H1 (cell line): ENCODE measurements around the gene AFAP1L1. TPM values are rescaled to one million over a fixed set of nuclear protein-coding genes. Genes with fewer than 3 reads are reported as not detected.

ENCODE experiments used
- CTCF ChIA-PET: fragments of 300-600 bp; sonication (Branson Sonifier 250); formaldehyde crosslinking; loops from one replicate; lab custom pipeline; 2021; ENCODE audit not compliant: partially characterized antibody; lab: Charles Lee
- POLR2A ChIA-PET: fragments of 300-600 bp; sonication (Branson Sonifier 250); formaldehyde crosslinking; loops from one replicate; lab custom pipeline; 2021; ENCODE audit warnings: inconsistent platforms; ENCODE audit not compliant: partially characterized antibody; lab: Charles Lee
- DNase-seq, 2 experiments: peaks; one replicate each; pipeline versions ENCODE4 v3.0.0 to v3.0.0-alpha.2; 2010 to 2022; ENCODE audit warnings: low spot score in 2 of 2, low read depth in 1 of 2, mixed read lengths in 1 of 2
- FAIRE-seq: peaks from 2 replicates; lab custom pipeline; 2011; peaks lifted over from hg19 to GRCh38; lab: Jason Lieb, UNC
- H2AFZ ChIP-seq: 2 replicates; pipeline ENCODE4 v1.8.1; 2012; ENCODE audit warnings: low read length, inconsistent platforms
- H2AK5ac ChIP-seq: 2 replicates; pipeline ENCODE4 v1.6.1; 2013; ENCODE audit warnings: low read depth, low read length
- H2BK120ac ChIP-seq: replicated peaks from 2 replicates; pipeline ENCODE3; 2013; ENCODE audit warnings: low read depth, low read length, inconsistent platforms
- H2BK12ac ChIP-seq: 2 replicates; pipeline ENCODE4 v1.6.1; 2013; ENCODE audit warnings: low read depth, low read length
- H2BK15ac ChIP-seq: 2 replicates; pipeline ENCODE4 v1.6.1; 2013; ENCODE audit warnings: low read length
- H2BK20ac ChIP-seq: 2 replicates; pipeline ENCODE4 v1.6.1; 2013; ENCODE audit warnings: low read length
- H2BK5ac ChIP-seq: 2 replicates; pipeline ENCODE4 v1.6.1; 2013; ENCODE audit warnings: low read depth, low read length
- H3K14ac ChIP-seq: 2 replicates; pipeline ENCODE4 v1.6.1; 2013; ENCODE audit warnings: inconsistent platforms; ENCODE audit not compliant: insufficient read length
- H3K18ac ChIP-seq: 2 replicates; pipeline ENCODE4 v1.6.1; 2013; ENCODE audit warnings: low read length; ENCODE audit errors: extremely low read depth
- H3K23ac ChIP-seq: 2 replicates; pipeline ENCODE4 v1.6.1; 2013; ENCODE audit warnings: inconsistent platforms; ENCODE audit not compliant: insufficient read length
- H3K23me2 ChIP-seq: 2 replicates; pipeline ENCODE4 v1.6.1; 2013; ENCODE audit warnings: low read depth, low read length
- H3K27ac ChIP-seq: 2 replicates; pipeline ENCODE4 v1.6.1; 2011; ENCODE audit warnings: low read depth, low read length, inconsistent platforms
- H3K27me3 ChIP-seq, 4 experiments: replicated peaks in 1 of 4; 1 replicate in 1 of 4; 2 replicates in 3 of 4; pipeline versions ENCODE4 v1.6.1 to v1.8.1; 2011 to 2013; ENCODE audit warnings: low read length in 3 of 4, mild to moderate bottlenecking in 3 of 4, inconsistent platforms in 2 of 4, mixed read lengths in 2 of 4, moderate library complexity in 1 of 4; ENCODE audit not compliant: control insufficient read depth in 3 of 4, insufficient read depth in 3 of 4; ENCODE audit errors: extremely low read depth in 1 of 4
- H3K36me3 ChIP-seq, 4 experiments: 2 replicates each; pipeline versions ENCODE4 v1.6.1 to v1.8.1; 2011 to 2013; ENCODE audit warnings: mild to moderate bottlenecking in 4 of 4, low read length in 3 of 4, moderate library complexity in 2 of 4, control low read depth in 1 of 4, inconsistent platforms in 1 of 4; ENCODE audit not compliant: insufficient read depth in 4 of 4, control insufficient read depth in 2 of 4
- H3K4ac ChIP-seq: replicated peaks from 2 replicates; pipeline ENCODE3; 2013; ENCODE audit warnings: low read length, low read depth, mixed read lengths, inconsistent platforms; ENCODE audit not compliant: insufficient read length
- H3K4me1 ChIP-seq, 4 experiments: replicated peaks in 1 of 4; 1 replicate in 1 of 4; 2 replicates in 3 of 4; pipeline versions ENCODE4 v1.6.1 to v1.8.1; 2011 to 2013; ENCODE audit warnings: low read length in 3 of 4, inconsistent platforms in 2 of 4, mixed read lengths in 1 of 4; ENCODE audit not compliant: insufficient read depth in 4 of 4, control insufficient read depth in 3 of 4
- H3K4me2 ChIP-seq, 2 experiments: 2 replicates each; pipeline versions ENCODE4 v1.6.1 to v1.8.1; 2011 to 2013; ENCODE audit warnings: low read depth in 2 of 2, low read length in 2 of 2, control low read depth in 1 of 2, inconsistent platforms in 1 of 2, mild to moderate bottlenecking in 1 of 2; ENCODE audit not compliant: insufficient read depth in 1 of 2
- H3K4me3 ChIP-seq, 4 experiments: fragments of 200-600, 300-600 bp in 1 of 4; sonication (generic), shearing (Covaris generic), sonication (Bioruptor Twin) in 1 of 4; 2 replicates each; pipeline versions ENCODE4 v1.5.1 to v1.8.1; 2011 to 2016; ENCODE audit warnings: low read length in 4 of 4, low read depth in 3 of 4, control low read depth in 2 of 4, inconsistent platforms in 2 of 4, mild to moderate bottlenecking in 2 of 4, mixed read lengths in 1 of 4, moderate library complexity in 1 of 4; ENCODE audit not compliant: insufficient read depth in 2 of 4; ENCODE audit errors: extremely low read depth in 1 of 4
- H3K56ac ChIP-seq: replicated peaks from 2 replicates; pipeline ENCODE3; 2013; ENCODE audit warnings: low read depth, mild to moderate bottlenecking, mixed read lengths, low read length, inconsistent platforms; ENCODE audit not compliant: insufficient read length
- H3K79me1 ChIP-seq: 2 replicates; pipeline ENCODE4 v1.6.1; 2013; ENCODE audit warnings: low read depth, low read length, control low read depth
- H3K79me2 ChIP-seq, 2 experiments: 2 replicates each; pipeline versions ENCODE4 v1.6.1 to v1.8.1; 2012 to 2013; ENCODE audit warnings: low read length in 2 of 2, mild to moderate bottlenecking in 2 of 2, inconsistent platforms in 1 of 2; ENCODE audit not compliant: insufficient read depth in 2 of 2, control insufficient read depth in 1 of 2
- H3K9ac ChIP-seq, 4 experiments: replicated peaks in 1 of 4; 1 replicate in 1 of 4; 2 replicates in 3 of 4; pipeline versions ENCODE4 v1.6.1 to v1.8.1; 2011 to 2013; ENCODE audit warnings: low read depth in 3 of 4, low read length in 3 of 4, control low read depth in 2 of 4, mild to moderate bottlenecking in 2 of 4, moderate library complexity in 2 of 4, inconsistent platforms in 1 of 4; ENCODE audit errors: extremely low read depth in 1 of 4
- H3K9me3 ChIP-seq, 2 experiments: 2 replicates each; pipeline versions ENCODE4 v1.6.1 to v1.8.1; 2012 to 2013; ENCODE audit warnings: mild to moderate bottlenecking in 2 of 2, moderate library complexity in 2 of 2, control low read depth in 1 of 2, inconsistent platforms in 1 of 2, low read depth in 1 of 2, low read length in 1 of 2, mixed read lengths in 1 of 2; ENCODE audit not compliant: insufficient read depth in 2 of 2
- H4K20me1 ChIP-seq, 2 experiments: replicated peaks in 1 of 2; 2 replicates each; pipeline versions ENCODE3 to v1.8.1; 2011 to 2013; ENCODE audit warnings: inconsistent platforms in 2 of 2, low read length in 2 of 2, mild to moderate bottlenecking in 1 of 2; ENCODE audit not compliant: insufficient read depth in 2 of 2, control insufficient read depth in 1 of 2
- H4K5ac ChIP-seq: 2 replicates; pipeline ENCODE4 v1.6.1; 2013; ENCODE audit warnings: low read length, low read depth, mixed read lengths, inconsistent platforms; ENCODE audit not compliant: insufficient read length
- H4K8ac ChIP-seq: 2 replicates; pipeline ENCODE4 v1.8.0; 2013; ENCODE audit warnings: mild to moderate bottlenecking, moderate library complexity, low read length, inconsistent platforms; ENCODE audit not compliant: insufficient read depth; ENCODE audit errors: extremely low read depth
- H4K91ac ChIP-seq: replicated peaks from 2 replicates; pipeline ENCODE3; 2013; ENCODE audit warnings: low read length, mixed read lengths, inconsistent platforms; ENCODE audit not compliant: insufficient read length
- BCL11A ChIP-seq, 2 experiments: IDR thresholded peaks; one replicate each; pipeline ENCODE4 v1.6.1; 2011; ENCODE audit warnings: low read depth in 2 of 2, low read length in 2 of 2, mild to moderate bottlenecking in 2 of 2
- EGR1 ChIP-seq: IDR thresholded peaks from 2 replicates; pipeline ENCODE4 v1.6.1; 2011; ENCODE audit warnings: low read depth, low read length, borderline replicate concordance
- EZH2 ChIP-seq: fragments of 200-600 bp; sonication (generic); IDR thresholded peaks from 2 replicates; pipeline ENCODE4 v1.7.1; 2012; ENCODE audit warnings: low read depth, mild to moderate bottlenecking, moderate library complexity, low read length, inconsistent platforms; ENCODE audit not compliant: severe bottlenecking
- FOSL1 ChIP-seq: IDR thresholded peaks from 2 replicates; pipeline ENCODE4 v1.6.1; 2011; ENCODE audit warnings: mild to moderate bottlenecking, low read depth, low read length, moderate library complexity; ENCODE audit not compliant: insufficient read depth
- KDM4A ChIP-seq: IDR thresholded peaks from one replicate; pipeline ENCODE4 v1.7.1; 2012; ENCODE audit warnings: low read depth, mild to moderate bottlenecking, moderate library complexity, low read length, inconsistent platforms; ENCODE audit not compliant: severe bottlenecking
- WGBS, 2 experiments: shearing (Covaris generic) in 1 of 2; methylation state at CpG; one replicate each; pipeline versions ENCODE4 v1.1.6 to v1.1.7; 2013 to 2015; ENCODE audit warnings: low lambda C conversion rate in 2 of 2, mixed read lengths in 2 of 2, inconsistent platforms in 1 of 2, low coverage in 1 of 2, missing lambda C conversion rate in 1 of 2; ENCODE audit not compliant: insufficient replicate concordance in 2 of 2, insufficient coverage in 1 of 2, insufficient read length in 1 of 2; ENCODE audit errors: extremely low coverage in 1 of 2, missing lambda C conversion rate in 1 of 2; 5-methylcytosine and 5-hydroxymethylcytosine counted together
- polyA plus RNA-seq, 7 experiments: library from polyadenylated mRNA; depleted of rRNA in 3 of 7; stranded (reverse) in 5 of 7; unstranded in 2 of 7; fragments of >200 nt in 5 of 7; fragments of 200-250 nt in 2 of 7; gene quantifications; 1 replicate in 5 of 7; 2 replicates in 1 of 7; 4 replicates in 1 of 7; pipeline versions ENCODE4 v1.2.1 to v1.2.3, GENCODE V29; 2011 to 2013; ENCODE audit warnings: missing spikeins in 2 of 7, mixed read lengths in 2 of 7
- total RNA-seq: library from RNA; stranded (reverse); fragmentation: NEBNext Ultra II Directional; extraction: Animal tissue kit (Norgen Biotek cat#: 25700); gene quantifications from 2 replicates; pipeline ENCODE4 v1.2.1, GENCODE V29; 2021
- TF ChIP-seq, protein P1 (sequence below): IDR thresholded peaks from 2 replicates; pipeline ENCODE4 v1.6.1; 2012; ENCODE audit warnings: inconsistent platforms

The AFAP1L1 gene
- total and polyA plus RNA-seq, 2 of the 8 experiments (the other 6 are each of a cell fraction or from before 2014, with no cell fraction given): 0.79 to 4.7 TPM

- WGBS, 2 experiments: 91% methylated on average over 4 of the region's 4 CpGs; no CpG with 5 or more reads in 1 of the 2 experiments
- ChIA-PET CTCF (interaction anchor here (2.5 kb wide), 1 partner anchor 8 kb away, joined by 10 read pairs; no protein-coding TSS in a partner anchor), POLR2A (no interaction called here)
- Histone ChIP-seq H4K5ac (no peak overlapping the region), H3K79me2 (no peaks in the 10 kb centered on the region), H3K27me3 (no peaks in the 10 kb centered on the region), H2AFZ (no peak overlapping the region), H3K56ac (no peak overlapping the region), H3K36me3 (no peaks in the 10 kb centered on the region), H2BK15ac (no peak overlapping the region), H4K20me1 (no peaks in the 10 kb centered on the region), H3K23ac (no peak overlapping the region), H2AK5ac (no peak overlapping the region), H3K27ac (no peak overlapping the region)
- no peak for DNase-seq
- TF ChIP-seq FOSL1: no peak
- TF ChIP-seq BCL11A (IDR thresholded peaks at IDR 0.05; ENCODE audit: low read depth in 2 of 2, low read length in 2 of 2): no peak
- TF ChIP-seq EGR1: no peak
- TF ChIP-seq KDM4A: no peak
- TF ChIP-seq, protein P1, sequence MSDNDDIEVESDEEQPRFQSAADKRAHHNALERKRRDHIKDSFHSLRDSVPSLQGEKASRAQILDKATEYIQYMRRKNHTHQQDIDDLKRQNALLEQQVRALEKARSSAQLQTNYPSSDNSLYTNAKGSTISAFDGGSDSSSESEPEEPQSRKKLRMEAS: no peak
- TF ChIP-seq EZH2: no peak
- TF ChIP-seq, all 59 proteins: peak for 0
- Histone ChIP-seq H3K4me3 (no peak overlapping the region), H4K91ac (no peak overlapping the region), H2BK120ac (no peak overlapping the region), H3K79me1 (no peaks in the 10 kb centered on the region), H3K14ac (no peak overlapping the region), H3K4ac (no peak overlapping the region), H3K9ac (no peak overlapping the region), H2BK12ac (no peak overlapping the region), H3K4me1 (no peaks in the 10 kb centered on the region; a peak in 1 of 7 replicates), H4K8ac (no peak overlapping the region), H3K9me3 (no peaks in the 10 kb centered on the region), H2BK20ac (no peak overlapping the region), H3K4me2 (no peak overlapping the region), H2BK5ac (no peak overlapping the region), H3K18ac (no peak overlapping the region), H3K23me2 (no peaks in the 10 kb centered on the region; the same call in 1 of the 2 replicates)
- no peak for FAIRE-seq
Measured at GRCh38 chr5:149303210-149303609, 31.6 kb downstream of the AFAP1L1 start.
